Stomach (tissue), 9 donors: Measurements from ENCODE around the gene HYAL2. TPM values are rescaled to one million over a fixed set of nuclear protein-coding genes. Genes with fewer than 3 reads are reported as not detected.

Experiments
- DNase-seq, 2 donors: peaks; one replicate each; pipeline versions ENCODE4 v3.0.0 to v3.0.0-alpha.2; 2013 to 2019
- H3K27ac ChIP-seq, 5 donors: fragments of 200-600 bp in 4 of 5; sonication (generic) in 4 of 5; one replicate each; pipeline ENCODE4 v1.5.1; 2013 to 2019; ENCODE audit warnings: mild to moderate bottlenecking in 1 of 5, moderate library complexity in 1 of 5
- H3K27me3 ChIP-seq, 3 donors: fragments of 200-600 bp; sonication (generic); one replicate each; pipeline ENCODE4 v1.5.1; 2017 to 2019; ENCODE audit warnings: mixed run types in 1 of 3
- H3K36me3 ChIP-seq, 4 donors: fragments of 200-600 bp; sonication (generic); 1 replicate in 3 of 4; 2 replicates in 1 of 4; pipeline ENCODE4 v1.5.1; 2016 to 2019
- H3K4me1 ChIP-seq, 4 donors: fragments of 200-600 bp; sonication (generic); one replicate each; pipeline ENCODE4 v1.5.1; 2016 to 2019
- H3K4me3 ChIP-seq, 4 donors: fragments of 200-600 bp; sonication (generic) in 3 of 4; one replicate each; pipeline ENCODE4 v1.5.1; 2016 to 2019; ENCODE audit warnings: mild to moderate bottlenecking in 1 of 4
- H3K9me3 ChIP-seq, 4 donors: fragments of 200-600 bp; sonication (generic); one replicate each; pipeline ENCODE4 v1.5.1; 2016 to 2019
- EP300 ChIP-seq: sonication (generic); formaldehyde crosslinking; IDR thresholded peaks from one replicate; pipeline ENCODE4 v1.6.1; 2017; ENCODE audit warnings: antibody characterized with exemption
- POLR2A ChIP-seq, 4 donors: fragments of 450-650 bp; IDR thresholded peaks; one replicate each; pipeline ENCODE4 v1.6.1; 2016; ENCODE audit warnings: antibody characterized with exemption in 4 of 4, control low read depth in 2 of 4, mild to moderate bottlenecking in 1 of 4, moderate library complexity in 1 of 4
- POLR2AphosphoS5 ChIP-seq, 3 donors: sonication (generic); formaldehyde crosslinking; IDR thresholded peaks; one replicate each; pipeline ENCODE4 v1.6.1; 2016; ENCODE audit warnings: antibody characterized with exemption in 3 of 3
- WGBS, 5 donors: extraction: QIAGEN DNeasy Blood & Tissue Kit in 3 of 5; methylation state at CpG; one replicate each; pipeline versions ENCODE4 v1.1.5 to v1.1.7; 2013 to 2018; 5-methylcytosine and 5-hydroxymethylcytosine counted together
- intact Hi-C: fragments of 100-400 bp; cut with DNase I; formaldehyde crosslinking; loops from one replicate; pipeline ENCODE4 v1.15.1; 2023; ENCODE audit warnings: low total_unique reads
- polyA plus RNA-seq, 3 donors: library from polyadenylated mRNA; stranded (reverse); fragments of 200-250 nt; gene quantifications; one replicate each; pipeline ENCODE4 v1.2.3, GENCODE V29; 2013
- total RNA-seq, 5 donors: library from RNA; depleted of rRNA; stranded (reverse); fragments of >200 nt; gene quantifications; one replicate each; pipeline versions ENCODE4 v1.1.0 to v1.2.3, GENCODE V29; 2014 to 2016
- TF ChIP-seq, protein P1 (sequence below), 7 experiments: fragments of 450-650 bp in 4 of 7; fragments of 200-600 bp in 3 of 7; sonication (generic) in 3 of 7; IDR thresholded peaks; one replicate each; pipeline ENCODE4 v1.5.1; 2016 to 2019; ENCODE audit warnings: antibody characterized with exemption in 7 of 7, control low read depth in 2 of 7, mild to moderate bottlenecking in 1 of 7
- donor health status: healthy with polysubstance abuse.
- donor health status: Bipolar disorder and iron deficiency.
- donor health status: healthy.

The HYAL2 gene
- total and polyA plus RNA-seq, 8 donors = 11.1 to 96.4 (median 28.6) TPM

DNA sequence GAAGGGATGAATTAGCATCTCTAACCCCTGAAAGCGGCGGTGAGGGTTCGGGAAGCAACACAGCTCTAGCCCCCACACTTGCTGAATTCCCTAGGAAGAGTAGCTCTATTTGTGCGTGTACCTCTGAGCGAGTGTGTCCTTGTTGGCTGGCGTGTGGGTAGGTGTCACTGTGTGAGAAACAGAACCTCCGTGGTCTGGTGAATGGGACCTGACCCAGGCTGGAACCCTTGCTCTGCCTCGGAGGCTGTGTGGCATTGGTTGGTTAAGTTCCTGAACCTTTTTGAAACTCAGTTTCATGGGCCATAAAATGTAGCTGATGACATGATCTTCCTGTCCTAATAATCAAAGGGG is 37.2 kb upstream of the HYAL2 start:
- H3K27ac ChIP-seq = peak overlapping the region in 2 of 5 donors; percentile 86 to 92
- peaks cover 16 to 34% (median 22%) of the 10 kb centered on the region in 4 donors for H3K36me3 ChIP-seq
- peak overlapping the region; percentile 68 to 89 (median 84) for H3K4me3 ChIP-seq
- peaks cover 42 to 58% (median 51%) of the 10 kb centered on the region in 4 donors for H3K4me1 ChIP-seq
- H3K27me3 ChIP-seq = no peaks in the 10 kb centered on the region
- no peaks in the 10 kb centered on the region for H3K9me3 ChIP-seq
- intact Hi-C loops = no loop called here
- 21 to 28% (median 22%) methylated on average over 4 to 8 of the region's 8 CpGs for whole genome bisulfite sequencing, 5 donors
- no peak for DNase-seq
- no peak for TF ChIP-seq EP300
- no peak for TF ChIP-seq POLR2AphosphoS5 (IDR thresholded peaks at IDR 0.05)
- no peak for TF ChIP-seq POLR2A (IDR thresholded peaks at IDR 0.05)
- TF ChIP-seq, protein P1, sequence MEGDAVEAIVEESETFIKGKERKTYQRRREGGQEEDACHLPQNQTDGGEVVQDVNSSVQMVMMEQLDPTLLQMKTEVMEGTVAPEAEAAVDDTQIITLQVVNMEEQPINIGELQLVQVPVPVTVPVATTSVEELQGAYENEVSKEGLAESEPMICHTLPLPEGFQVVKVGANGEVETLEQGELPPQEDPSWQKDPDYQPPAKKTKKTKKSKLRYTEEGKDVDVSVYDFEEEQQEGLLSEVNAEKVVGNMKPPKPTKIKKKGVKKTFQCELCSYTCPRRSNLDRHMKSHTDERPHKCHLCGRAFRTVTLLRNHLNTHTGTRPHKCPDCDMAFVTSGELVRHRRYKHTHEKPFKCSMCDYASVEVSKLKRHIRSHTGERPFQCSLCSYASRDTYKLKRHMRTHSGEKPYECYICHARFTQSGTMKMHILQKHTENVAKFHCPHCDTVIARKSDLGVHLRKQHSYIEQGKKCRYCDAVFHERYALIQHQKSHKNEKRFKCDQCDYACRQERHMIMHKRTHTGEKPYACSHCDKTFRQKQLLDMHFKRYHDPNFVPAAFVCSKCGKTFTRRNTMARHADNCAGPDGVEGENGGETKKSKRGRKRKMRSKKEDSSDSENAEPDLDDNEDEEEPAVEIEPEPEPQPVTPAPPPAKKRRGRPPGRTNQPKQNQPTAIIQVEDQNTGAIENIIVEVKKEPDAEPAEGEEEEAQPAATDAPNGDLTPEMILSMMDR (IDR thresholded peaks at IDR 0.05) = no peak

DNA sequence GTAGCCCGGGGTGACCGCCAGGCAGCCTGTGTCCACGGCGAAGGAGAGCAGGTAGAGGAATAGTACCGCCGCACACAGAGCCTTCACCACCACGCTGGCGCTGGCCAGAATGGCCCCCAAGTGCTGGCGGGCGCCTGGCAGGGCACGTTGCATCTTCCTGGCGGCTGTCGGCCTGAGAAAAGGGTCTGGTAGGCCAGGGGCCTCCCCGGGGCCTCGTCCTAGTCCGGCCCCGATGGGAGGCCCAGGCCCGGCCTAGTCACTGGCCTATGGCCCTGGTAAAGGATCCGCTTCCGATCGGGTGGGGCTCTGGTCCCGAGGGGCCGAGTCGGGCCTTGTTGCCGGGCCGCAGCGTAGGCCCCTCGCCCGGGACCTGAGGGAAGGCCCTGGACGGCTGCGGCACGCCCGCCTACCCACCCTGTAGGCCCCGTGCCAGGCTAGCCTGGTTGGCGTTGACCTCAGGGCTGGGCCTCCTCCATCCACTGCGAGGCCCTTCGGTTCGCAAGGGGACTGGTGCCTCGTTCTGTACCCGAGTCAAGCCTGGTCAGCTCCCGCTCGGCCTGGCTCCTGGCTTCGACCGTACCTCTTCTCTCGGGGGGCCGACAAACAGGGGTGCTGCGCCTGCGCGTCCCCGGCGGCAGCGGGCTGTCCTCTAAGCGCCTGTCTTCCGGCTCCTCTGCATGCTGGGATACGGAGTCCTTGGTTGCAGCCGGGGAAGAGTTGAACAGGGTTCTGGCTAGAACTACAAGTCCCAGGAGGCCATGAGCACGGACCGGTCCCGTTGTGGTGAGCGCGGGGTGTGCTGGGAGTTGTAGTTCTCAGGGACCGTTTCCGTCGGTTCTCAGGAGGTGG is 36.6 kb upstream of the HYAL2 start, which contains the start of gene TMEM115:
Gene TMEM115, minus strand, starts transcription at position 611 of the 849 bp plus-strand sequence. Its CDS starts 458 bp downstream, at position 153.
- H3K9me3 ChIP-seq = no peaks in the 10 kb centered on the region
- 0 to 4% (median 1%) methylated on average over 30 to 64 of the region's 64 CpGs for WGBS, 5 donors
- H3K36me3 ChIP-seq = peaks cover 22 to 40% (median 28%) of the 10 kb centered on the region in 4 donors
- TF ChIP-seq POLR2A (IDR thresholded peaks at IDR 0.05) = no peak
- peak; percentile 68 to 92 (median 71) for TF ChIP-seq POLR2AphosphoS5 (IDR thresholded peaks at IDR 0.05)
- TF ChIP-seq, protein P1 (IDR thresholded peaks at IDR 0.05) = no peak
- H3K27ac ChIP-seq = peak within 1 kb of the TSS; percentile 86 to 92 (median 91)
- peaks cover 36 to 58% (median 48%) of the 10 kb centered on the region in 4 donors for H3K4me1 ChIP-seq
- H3K27me3 ChIP-seq = no peaks in the 10 kb centered on the region
- intact Hi-C loops = no loop called here
- peak within 1 kb of the TSS; percentile 68 to 89 (median 84) for H3K4me3 ChIP-seq
- DNase-seq = peak; percentile 96 to 99

DNA sequence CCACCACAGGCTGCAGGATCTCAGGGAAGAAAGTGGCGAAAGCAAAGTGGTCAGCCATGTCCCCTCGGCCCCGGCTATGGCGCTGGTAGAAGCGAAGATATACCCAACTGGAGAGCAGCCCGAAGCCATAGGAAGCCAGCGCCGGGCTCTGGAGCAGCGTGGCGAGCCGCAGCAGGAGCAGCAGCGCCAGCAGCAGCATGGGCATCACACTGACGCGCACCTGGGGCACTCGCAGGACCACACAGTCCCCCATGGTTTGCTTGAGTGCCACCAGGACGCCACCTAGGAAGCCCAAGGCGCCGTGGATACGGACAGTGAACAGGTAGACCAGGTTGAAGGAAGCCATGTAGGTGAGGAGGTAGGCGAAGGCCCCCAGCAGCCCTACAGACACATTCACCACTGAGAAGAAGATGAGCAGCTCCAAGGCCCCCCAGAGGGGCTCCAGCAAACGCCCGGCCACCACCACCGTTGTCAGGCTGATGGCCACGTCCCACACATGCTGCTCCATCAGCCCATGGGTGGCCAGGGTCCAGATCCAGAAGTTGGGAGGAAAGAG is 35.9 kb upstream of the HYAL2 start:
- H3K36me3 ChIP-seq = peaks cover 29 to 47% (median 35%) of the 10 kb centered on the region in 4 donors
- TF ChIP-seq, protein P1 (IDR thresholded peaks at IDR 0.05) = no peak
- TF ChIP-seq POLR2A (IDR thresholded peaks at IDR 0.05) (no peak), EP300 (no peak), POLR2AphosphoS5 (IDR thresholded peaks at IDR 0.05) (no peak)
- H3K4me1 ChIP-seq = peaks cover 35 to 62% (median 50%) of the 10 kb centered on the region in 4 donors
- H3K27ac ChIP-seq = peak overlapping the region; percentile 86 to 92 (median 91)
- intact Hi-C loops = no loop called here
- WGBS, 5 donors = 20 to 40% (median 32%) methylated on average over 13 to 24 of the region's 24 CpGs
- DNase-seq = no peak
- peak overlapping the region; percentile 68 to 89 (median 84) for H3K4me3 ChIP-seq
- H3K9me3 ChIP-seq = no peaks in the 10 kb centered on the region
- no peaks in the 10 kb centered on the region for H3K27me3 ChIP-seq

DNA sequence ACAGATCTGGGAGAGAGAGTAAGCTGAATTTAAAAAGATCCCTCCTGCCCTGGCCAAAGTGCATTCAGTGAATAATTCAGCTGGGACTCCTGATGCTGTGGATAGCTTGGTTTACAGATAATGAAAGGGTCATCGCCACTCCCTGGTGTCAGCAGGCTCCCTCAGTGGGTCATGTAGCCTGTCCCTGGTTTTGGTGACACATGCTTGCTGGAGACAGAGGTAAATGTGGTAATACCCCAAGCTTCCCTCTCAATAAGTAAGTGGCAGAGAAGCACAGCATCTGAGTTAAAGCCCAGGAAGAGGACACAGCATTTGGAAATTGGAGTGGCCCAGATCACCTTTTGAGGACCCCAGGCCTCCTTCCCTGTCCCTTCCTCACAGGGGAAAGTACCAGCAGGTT is 34.9 kb upstream of the HYAL2 start:
- H3K27me3 ChIP-seq = no peaks in the 10 kb centered on the region
- intact Hi-C loops = no loop called here
- H3K9me3 ChIP-seq = no peaks in the 10 kb centered on the region
- 50 to 73% (median 65%) methylated on average over 1 of the region's 1 CpG for WGBS, 5 donors
- no peak for DNase-seq
- peak overlapping the region; percentile 68 to 89 (median 84) for H3K4me3 ChIP-seq
- TF ChIP-seq POLR2A (IDR thresholded peaks at IDR 0.05) (no peak), EP300 (no peak), POLR2AphosphoS5 (IDR thresholded peaks at IDR 0.05) (no peak)
- TF ChIP-seq, protein P1 (IDR thresholded peaks at IDR 0.05) = no peak
- peaks cover 39 to 69% (median 56%) of the 10 kb centered on the region in 4 donors for H3K4me1 ChIP-seq
- H3K27ac ChIP-seq = peak overlapping the region in 4 of 5 donors; percentile 7 to 92 (median 90)
- H3K36me3 ChIP-seq = peaks cover 33 to 53% (median 44%) of the 10 kb centered on the region in 4 donors
